Pancreas (tissue), 10 donors: ENCODE results near the gene MTARC1. TPM values are rescaled to one million over a fixed set of nuclear protein-coding genes. Genes with fewer than 3 reads are reported as not detected.
A peak's percentile ranks its signal among the peaks of the same experiment; 100 is the strongest.

Experiments
- ATAC-seq, 4 donors: fragments of 200-7000 bp; cut with Tn5 transposase; one replicate each; pipeline versions ENCODE4 v1.8.0 to v1.9.1; 2020; ENCODE audit warnings: mild to moderate bottlenecking in 4 of 4, moderate library complexity in 4 of 4
- DNase-seq, 6 donors: peaks; one replicate each; pipeline ENCODE4 v3.0.0-alpha.2; 2020
- FAIRE-seq: peaks from 2 replicates; lab custom pipeline; 2012; peaks lifted over from hg19 to GRCh38; lab: Jason Lieb, UNC
- H3K27ac ChIP-seq, 4 donors: fragments of 200-600 bp; sonication (generic); 1 replicate in 3 of 4; 2 replicates in 1 of 4; pipeline versions ENCODE4 v1.5.0 to v1.8.0; 2020
- H3K27me3 ChIP-seq, 4 donors: fragments of 200-600 bp; one replicate each; pipeline ENCODE4 v1.8.0; 2021
- H3K36me3 ChIP-seq, 3 donors: fragments of 200-600 bp; sonication (generic) in 1 of 3; one replicate each; pipeline versions ENCODE4 v1.5.0 to v1.8.0; 2020 to 2021
- H3K4me1 ChIP-seq, 3 donors: fragments of 200-600 bp; one replicate each; pipeline ENCODE4 v1.8.0; 2021
- H3K4me3 ChIP-seq, 4 donors: fragments of 200-600 bp; sonication (generic) in 2 of 4; one replicate each; pipeline versions ENCODE4 v1.5.0 to v1.8.0; 2020 to 2021
- H3K9me3 ChIP-seq, 4 donors: fragments of 200-600 bp; one replicate each; pipeline ENCODE4 v1.8.0; 2021
- CTCF ChIP-seq, 4 donors: fragments of 200-600 bp; sonication (generic) in 3 of 4; IDR thresholded peaks; one replicate each; pipeline versions ENCODE4 v1.5.0 to v1.8.0; 2021; ENCODE audit warnings: antibody characterized with exemption in 4 of 4
- WGBS, 2 donors: extraction: QIAGEN DNeasy Blood & Tissue Kit; methylation state at CpG; one replicate each; pipeline ENCODE4 v1.1.7; 2013; 5-methylcytosine and 5-hydroxymethylcytosine counted together
- intact Hi-C, 3 donors: fragments of 100-400 bp; cut with DNase I; formaldehyde crosslinking; loops; one replicate each; pipeline versions ENCODE4 v1.11.1 to v1.14.2; 2022
- polyA plus RNA-seq, 2 donors: library from polyadenylated mRNA; stranded (reverse); fragments of 200-250 nt; gene quantifications; one replicate each; pipeline ENCODE4 v1.2.3, GENCODE V29; 2013
- total RNA-seq, 6 donors: library from RNA; stranded (reverse); fragmentation: NEBNext Ultra II Directional in 4 of 6; extraction: Animal tissue kit (Norgen Biotek cat#: 25700) in 4 of 6; gene quantifications; one replicate each; pipeline versions ENCODE4 v1.2.1 to v1.2.4, GENCODE V29; 2021 to 2023
- donor health status: healthy with polysubstance abuse.
- donor health status: DM: no; HTN: no; CAD: no; lungs with moderate emphysema.
- donor health status: DM: no; HTN: no; CAD: no.
- donor health status: control.
- donor health status: control.
- donor health status: Bipolar disorder and iron deficiency.
- donor health status: DM: yes; HTN: yes; CAD: no.
- donor health status: DM: no; HTN: no; CAD: no.
- donor health status: DM: no; HTN: no; CAD: no.
- donor health status: DM: yes; HTN: yes; CAD: no.

The MTARC1 gene
- total and polyA plus RNA-seq, 8 donors = 2.5 to 10.8 (median 7.1) TPM

- TF ChIP-seq CTCF (IDR thresholded peaks at IDR 0.05) = no peak
- Histone ChIP-seq H3K4me1 (no peaks in the 10 kb centered on the region), H3K27ac (no peak overlapping the region), H3K36me3 (no peaks in the 10 kb centered on the region), H3K4me3 (no peak overlapping the region), H3K9me3 (no peaks in the 10 kb centered on the region), H3K27me3 (no peaks in the 10 kb centered on the region)
- FAIRE-seq (no peak), DNase-seq (no peak), ATAC-seq (no peak)
- intact Hi-C loops = no loop called here
- WGBS, 2 donors = 89% methylated on average over 10 of the region's 10 CpGs
Measured at GRCh38 chr1:220796530-220796929, 9.8 kb downstream of the MTARC1 start.

- ATAC-seq (no peak), FAIRE-seq (no peak), DNase-seq (no peak)
- intact Hi-C loops = no loop called here
- Histone ChIP-seq H3K9me3 (no peaks in the 10 kb centered on the region), H3K4me1 (no peaks in the 10 kb centered on the region), H3K36me3 (no peaks in the 10 kb centered on the region), H3K4me3 (no peak overlapping the region), H3K27ac (no peak overlapping the region), H3K27me3 (no peaks in the 10 kb centered on the region)
- TF ChIP-seq CTCF (IDR thresholded peaks at IDR 0.05) = no peak
Measured at GRCh38 chr1:220797044-220797443, 10.3 kb downstream of the MTARC1 start.

GRCh38 chr1:220797553-220797952 is 10.8 kb downstream of the MTARC1 start:
- Histone ChIP-seq H3K27ac (no peak overlapping the region), H3K27me3 (no peaks in the 10 kb centered on the region), H3K9me3 (no peaks in the 10 kb centered on the region), H3K36me3 (no peaks in the 10 kb centered on the region), H3K4me1 (no peaks in the 10 kb centered on the region), H3K4me3 (no peak overlapping the region)
- WGBS, 2 donors = 92 to 95% methylated on average over 3 of the region's 3 CpGs
- intact Hi-C loops = no loop called here
- FAIRE-seq = no peak
- ATAC-seq = peak in 1 of 4 donors; percentile 40
- no peak for TF ChIP-seq CTCF (IDR thresholded peaks at IDR 0.05)
- no peak for DNase-seq

- Histone ChIP-seq H3K9me3 (no peaks in the 10 kb centered on the region), H3K4me3 (no peak overlapping the region), H3K4me1 (no peaks in the 10 kb centered on the region), H3K27me3 (no peaks in the 10 kb centered on the region), H3K27ac (no peak overlapping the region), H3K36me3 (no peaks in the 10 kb centered on the region)
- DNase-seq (no peak), ATAC-seq (no peak), FAIRE-seq (no peak)
- WGBS, 2 donors = 87 to 93% methylated on average over 2 of the region's 2 CpGs
- TF ChIP-seq CTCF (IDR thresholded peaks at IDR 0.05) = no peak
- intact Hi-C loops = no loop called here
Measured at GRCh38 chr1:220798338-220798737, 11.6 kb downstream of the MTARC1 start.

- Histone ChIP-seq H3K4me3 (no peak overlapping the region), H3K27me3 (no peaks in the 10 kb centered on the region), H3K4me1 (no peaks in the 10 kb centered on the region), H3K27ac (no peak overlapping the region), H3K9me3 (no peaks in the 10 kb centered on the region), H3K36me3 (no peaks in the 10 kb centered on the region)
- no peak for FAIRE-seq
- WGBS, 2 donors = 79 to 86% methylated on average over 6 of the region's 6 CpGs
- TF ChIP-seq CTCF (IDR thresholded peaks at IDR 0.05) = no peak
- DNase-seq = no peak
- intact Hi-C loops = no loop called here
- ATAC-seq = no peak
Measured at GRCh38 chr1:220800262-220800661, 13.5 kb downstream of the MTARC1 start.
